NCI-H748 treated with DMSO at 0.1 percent for 48 hours (cell line): ENCODE measurements around the gene TST.

Source experiments
- DNase-seq: peaks from one replicate; lab custom pipeline; 2025; lab: John Stamatoyannopoulos, UW

The TST gene

GRCh38 chr22:37053310-37054055, 34.2 kb upstream of the TST start:
- no peak for DNase-seq

GRCh38 chr22:37052386-37053309, 33.4 kb upstream of the TST start:
- no peak for DNase-seq

DNA sequence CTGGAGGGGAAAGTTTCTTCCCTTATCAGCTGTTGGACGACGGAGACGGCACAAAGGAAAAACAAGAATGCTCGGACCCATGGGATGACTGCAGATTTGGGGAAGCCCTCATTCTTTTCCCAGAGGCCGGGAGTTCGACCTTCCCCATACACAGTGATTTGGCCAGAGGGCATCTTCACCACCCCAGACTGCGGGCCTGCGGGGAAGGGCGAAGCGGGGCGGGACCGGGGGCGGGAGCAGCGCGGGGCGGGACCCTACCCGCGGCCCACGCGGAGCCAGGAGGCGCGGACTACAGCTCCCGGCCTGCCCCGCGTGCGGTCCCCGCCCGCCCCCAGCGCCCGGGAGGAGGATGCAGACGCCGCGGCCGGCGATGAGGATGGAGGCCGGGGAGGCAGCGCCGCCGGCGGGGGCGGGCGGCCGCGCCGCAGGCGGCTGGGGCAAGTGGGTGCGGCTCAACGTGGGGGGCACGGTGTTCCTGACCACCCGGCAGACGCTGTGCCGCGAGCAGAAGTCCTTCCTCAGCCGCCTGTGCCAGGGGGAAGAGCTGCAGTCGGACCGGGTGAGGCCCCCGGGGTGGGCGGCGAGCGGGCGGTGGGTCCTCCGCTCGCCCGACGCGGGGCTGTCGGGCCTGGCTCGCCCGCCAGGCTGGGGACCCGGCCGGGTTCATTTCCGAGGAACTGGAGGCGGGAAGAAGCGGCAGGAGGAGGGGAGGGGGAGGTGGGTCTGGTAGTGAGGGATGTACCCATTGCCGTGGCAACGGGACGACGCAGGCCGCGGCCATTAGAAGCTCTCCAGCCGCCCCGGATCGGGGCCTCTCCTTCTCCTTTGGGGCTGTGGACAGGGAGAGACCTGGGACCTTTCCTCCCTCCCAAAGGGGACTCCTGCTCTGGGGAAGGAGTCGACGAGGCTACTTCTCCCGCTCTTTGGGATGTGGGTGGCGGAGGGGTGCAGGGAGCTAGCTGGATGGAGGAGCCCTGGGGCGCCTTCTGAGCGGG, 32.4 kb upstream of the TST start, which contains the start of gene KCTD17:
TSS of gene KCTD17 (plus strand) at position 352 of the 995 bp plus-strand sequence. CDS start at position 371, 19 bp downstream.
- peak; percentile 9 for DNase-seq

- DNase-seq, result no peak
Observed at GRCh38 chr22:37050913-37051312, 31.7 kb upstream of the TST start.

DNA sequence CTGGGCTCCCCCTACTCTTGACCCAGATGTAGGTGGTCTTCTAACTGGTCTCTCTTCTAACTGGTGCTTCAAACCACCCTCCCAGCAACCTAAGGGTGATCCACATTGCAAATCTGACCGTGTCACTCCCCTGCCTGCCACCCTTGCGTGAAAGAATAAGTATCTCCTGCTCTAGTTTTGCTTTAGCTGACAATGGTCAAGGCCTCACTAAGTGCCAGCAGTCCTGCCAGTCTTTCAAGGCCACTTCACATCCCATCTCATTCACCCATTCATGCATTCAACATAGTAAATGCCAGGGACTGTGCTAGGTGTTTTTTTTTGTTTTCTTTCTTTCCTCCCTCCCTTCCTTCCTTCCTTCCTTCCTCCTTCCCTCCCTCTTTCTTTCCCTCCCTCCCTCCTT, 30.0 kb upstream of the TST start:
- DNase-seq, result no peak

DNA sequence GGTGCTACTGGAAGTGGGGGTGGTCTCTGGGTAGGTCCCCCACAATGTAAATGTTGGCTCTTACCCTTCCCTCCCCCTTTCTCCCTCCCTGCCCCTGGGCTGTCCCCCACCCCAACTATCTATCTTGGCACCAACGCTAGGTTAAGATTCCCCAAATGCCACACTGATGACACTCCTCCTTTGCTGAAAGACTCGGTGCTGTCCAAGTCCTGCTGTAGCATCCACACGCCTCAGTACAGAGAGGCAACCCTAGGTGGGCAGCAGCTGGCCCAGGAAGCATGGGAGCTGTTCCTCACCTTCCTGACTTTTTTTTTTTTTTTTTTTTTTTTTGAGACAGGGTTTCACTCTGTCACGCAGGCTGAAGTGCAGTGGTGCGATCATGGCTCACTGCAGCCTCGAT, 28.9 kb upstream of the TST start:
- DNase-seq, result no peak

DNA sequence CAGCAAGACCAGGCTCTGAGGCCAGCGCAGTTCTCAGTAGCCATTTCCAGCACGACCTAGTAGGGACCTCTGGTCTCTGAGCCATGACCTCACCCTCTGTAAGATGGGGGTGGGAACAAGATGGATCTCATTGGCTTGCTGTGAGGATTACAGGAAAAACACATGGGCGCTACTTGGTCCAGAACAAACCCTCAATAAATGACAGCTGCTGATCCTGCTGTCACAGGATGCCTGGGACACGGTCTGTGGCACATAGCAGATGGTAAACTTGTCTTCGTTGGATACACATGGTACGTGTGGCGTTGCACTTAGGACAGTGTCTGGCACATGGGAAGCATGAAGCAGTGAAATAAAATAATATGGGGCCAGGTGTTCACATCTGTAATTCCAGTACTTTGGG, 27.8 kb upstream of the TST start:
- no peak for DNase-seq

GRCh38 chr22:37046589-37046988, 27.3 kb upstream of the TST start:
- no peak for DNase-seq

GRCh38 chr22:37045958-37046357, 26.7 kb upstream of the TST start:
- DNase-seq, result no peak

DNA sequence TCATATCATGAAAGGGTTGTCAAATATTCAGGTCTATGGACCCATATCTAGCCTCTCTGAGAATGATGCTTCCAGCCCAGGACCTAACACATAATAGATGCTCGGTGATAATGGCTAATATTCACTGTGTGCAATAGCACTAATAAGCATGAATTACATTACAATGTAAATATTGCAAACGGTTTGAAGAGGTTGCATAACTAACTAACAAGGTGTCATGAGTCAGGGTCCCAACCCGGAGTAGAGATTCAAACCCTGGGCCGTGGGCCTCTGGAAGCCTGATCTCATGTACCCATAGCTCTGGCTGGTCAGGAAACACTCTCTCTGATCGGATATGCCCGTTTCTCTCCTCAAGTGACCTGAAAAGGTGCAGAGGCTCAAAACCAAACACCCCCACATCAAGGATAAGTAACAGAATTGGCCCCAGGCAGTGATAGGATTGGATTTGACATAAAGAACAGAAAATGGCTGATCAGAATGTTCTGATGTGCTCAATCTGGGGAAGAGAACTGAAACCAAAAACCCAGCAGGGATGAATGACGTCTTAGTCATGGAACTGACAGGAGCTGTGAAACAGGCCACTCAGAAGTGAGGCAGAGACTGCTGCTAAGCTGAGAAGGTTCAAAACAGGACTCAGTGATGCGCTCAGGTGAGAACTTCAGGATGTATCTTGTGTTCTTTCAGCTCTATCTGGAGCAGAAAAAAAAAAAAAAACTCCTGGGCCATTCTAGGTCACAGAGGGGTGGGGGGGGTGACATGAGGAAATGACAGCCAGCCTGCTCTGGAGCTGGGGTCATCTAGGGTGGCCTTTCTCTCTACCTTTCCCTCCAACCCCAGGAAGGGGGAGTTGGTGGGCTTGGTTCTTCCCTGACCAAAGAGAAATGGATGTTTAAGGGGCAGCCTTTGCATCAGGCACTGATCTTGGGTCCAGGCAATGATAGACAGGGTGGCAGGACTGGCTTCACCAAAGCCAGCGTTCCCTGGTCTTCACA, 25.7 kb upstream of the TST start:
- DNase-seq, result no peak

DNA sequence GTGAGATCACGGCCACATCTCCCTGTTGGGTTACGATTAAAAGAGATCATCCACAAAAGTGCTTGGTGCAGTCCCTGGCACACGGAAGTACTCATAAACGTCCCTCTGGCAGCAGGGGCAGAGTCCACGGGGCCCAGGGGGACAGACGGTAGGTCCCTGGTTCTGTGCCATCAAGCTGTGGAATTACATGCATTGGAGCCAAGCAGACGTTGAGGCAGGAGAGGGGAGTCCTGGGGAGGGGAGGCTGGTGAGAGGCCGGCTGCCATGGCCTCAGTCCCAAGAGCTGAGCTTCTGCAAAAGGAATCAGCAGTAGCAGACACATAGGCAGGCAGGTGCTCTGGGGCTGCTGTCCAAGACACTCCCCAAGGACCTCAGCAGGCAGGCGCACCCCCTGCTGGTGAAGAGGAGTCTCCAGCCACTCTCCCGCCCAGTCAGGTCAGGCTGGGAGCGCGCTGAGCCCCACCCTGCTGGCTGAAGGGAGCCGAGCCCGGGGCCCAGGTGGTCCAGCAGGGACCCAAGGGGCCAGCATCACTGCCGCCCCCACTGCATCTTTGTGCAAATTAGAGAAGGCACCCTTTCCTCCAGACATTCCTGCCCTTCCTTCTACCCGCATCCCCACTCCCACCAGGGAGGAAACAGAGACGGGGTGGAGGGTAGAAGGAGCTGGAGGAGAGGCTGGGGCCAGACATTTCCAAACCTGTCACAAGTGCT, 24.7 kb upstream of the TST start:
- no peak for DNase-seq

DNA sequence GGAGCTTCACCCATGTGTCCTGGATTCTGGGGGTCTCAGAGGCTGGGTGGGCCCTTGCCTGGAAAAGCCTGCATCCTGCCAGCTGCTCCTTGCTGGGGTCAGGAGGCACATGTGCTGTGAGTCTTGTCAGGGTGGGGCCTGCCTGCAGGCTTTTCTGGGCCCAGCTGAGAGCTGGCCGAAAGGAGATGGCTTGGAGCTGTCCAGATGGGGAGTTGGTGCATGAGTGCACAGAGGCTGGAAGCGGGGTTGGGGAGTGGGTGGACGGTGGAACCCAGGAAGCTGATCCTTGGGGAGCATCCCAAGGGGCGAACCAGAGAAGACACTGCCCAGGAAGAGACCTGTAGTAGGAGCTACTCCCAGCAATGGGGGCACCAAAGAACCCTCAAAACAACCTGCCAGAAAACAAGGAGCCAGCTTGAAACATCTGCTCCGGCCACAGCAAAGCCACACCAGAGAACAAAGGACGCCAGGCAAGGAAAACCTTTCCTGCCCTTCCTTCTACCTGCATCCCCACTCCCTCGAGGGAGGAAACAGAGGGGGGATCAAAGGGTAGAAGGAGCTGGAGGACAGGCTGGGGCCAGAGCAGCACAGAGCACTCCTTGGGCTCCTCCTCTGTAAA, 24.1 kb upstream of the TST start:
- no peak for DNase-seq

GRCh38 chr22:37039466-37039865, 20.2 kb upstream of the TST start:
- no peak for DNase-seq

GRCh38 chr22:37037669-37038068, 18.4 kb upstream of the TST start:
- DNase-seq, result no peak

DNA sequence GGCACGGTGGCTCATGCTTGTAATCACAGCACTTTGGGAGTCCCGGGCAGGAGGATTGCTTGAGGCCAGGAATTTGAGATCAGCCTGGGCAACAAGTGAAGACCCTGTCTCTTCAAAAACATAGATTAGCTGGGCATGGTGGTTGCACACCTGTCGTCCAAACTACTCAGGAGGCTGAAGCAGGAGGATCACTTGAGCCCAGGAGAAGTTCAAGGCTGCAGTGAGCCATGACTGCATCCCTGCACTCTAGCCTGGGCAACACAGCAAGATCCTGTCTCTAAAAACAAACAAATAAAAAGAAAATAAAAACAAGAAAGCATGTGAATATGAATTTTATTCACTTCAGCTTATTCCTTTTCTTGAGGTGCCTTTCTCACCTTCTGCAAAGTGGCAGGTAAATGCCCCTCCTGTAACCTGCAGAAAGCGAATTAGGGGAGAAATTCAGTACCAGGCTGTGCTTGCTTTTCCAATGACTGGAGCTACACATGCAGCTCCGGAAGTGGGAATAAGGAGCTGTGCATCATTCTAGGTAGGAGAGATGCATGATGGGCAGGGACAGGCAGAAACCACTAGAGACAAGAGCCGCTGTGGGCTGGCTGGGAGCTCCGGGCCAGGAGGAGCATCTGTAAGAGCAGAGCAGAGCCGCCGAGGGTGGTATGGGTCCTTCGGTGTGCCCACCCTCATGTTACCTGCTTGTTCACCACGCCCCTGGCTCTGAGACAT, 17.6 kb upstream of the TST start:
- DNase-seq, result no peak

DNA sequence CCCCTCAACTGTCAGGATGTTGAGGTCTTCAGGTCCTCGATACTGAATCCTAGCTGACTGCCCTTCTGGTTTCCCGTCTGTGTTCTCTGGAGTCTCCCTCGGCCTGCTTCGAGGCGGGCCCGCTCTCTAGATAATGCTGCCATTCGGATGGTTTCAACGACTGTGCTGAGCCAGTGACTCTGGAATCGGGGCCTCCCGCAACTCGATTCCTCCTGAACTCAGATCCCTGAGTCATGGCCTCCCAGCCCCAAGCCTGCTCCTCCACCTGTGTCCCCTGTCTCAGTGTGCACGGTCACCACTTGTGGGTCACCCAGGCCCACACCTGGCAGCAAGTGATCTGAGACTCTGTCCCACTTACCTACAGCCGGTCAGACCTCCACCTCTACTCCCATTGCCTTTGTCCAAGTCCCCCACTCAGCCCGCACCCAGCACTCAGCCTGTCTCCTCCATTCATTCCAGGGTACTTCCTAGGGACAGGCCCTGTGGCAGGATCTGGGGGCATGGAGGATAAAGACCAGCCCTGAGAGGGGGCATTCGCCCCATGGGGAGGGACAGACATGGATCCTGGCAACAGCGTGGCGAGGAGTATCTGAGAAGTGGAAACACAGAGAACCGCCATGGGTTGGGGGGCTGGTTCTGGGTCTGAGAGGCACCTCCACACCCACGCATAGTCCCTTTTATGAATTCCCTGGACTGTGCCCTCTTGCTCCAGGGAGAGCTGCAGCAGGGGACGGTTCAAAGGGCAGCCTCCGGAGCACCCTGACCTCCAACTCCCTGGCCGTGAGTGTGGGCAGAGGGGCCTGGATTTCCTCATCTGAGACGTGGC, 14.6 kb upstream of the TST start:
- no peak for DNase-seq

- no peak for DNase-seq
Observed at GRCh38 chr22:37032535-37033460, 13.6 kb upstream of the TST start.
